ENCODE results near the gene MPPED1.

DNA sequence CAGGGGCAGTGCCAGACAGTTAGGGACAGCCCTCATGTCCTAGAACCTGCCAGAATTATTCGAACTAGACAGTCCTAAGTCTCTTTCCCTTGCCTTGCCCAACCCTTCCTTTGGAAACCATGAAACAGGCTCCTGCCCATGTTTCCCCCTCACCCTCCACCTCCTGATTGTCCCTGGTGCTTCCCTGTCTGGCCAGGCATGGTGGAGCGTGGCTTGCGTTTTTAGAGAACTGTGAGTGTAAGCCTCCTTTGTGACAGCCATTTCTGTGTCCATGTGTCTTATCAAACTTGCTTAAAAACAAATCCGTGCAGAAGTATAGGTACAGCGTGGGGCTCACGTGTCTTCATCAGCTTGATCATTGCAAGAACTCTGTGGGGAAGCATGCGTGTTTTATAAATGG is 54.9 kb downstream of the MPPED1 start:
- TF ChIP-seq, protein P1, sequence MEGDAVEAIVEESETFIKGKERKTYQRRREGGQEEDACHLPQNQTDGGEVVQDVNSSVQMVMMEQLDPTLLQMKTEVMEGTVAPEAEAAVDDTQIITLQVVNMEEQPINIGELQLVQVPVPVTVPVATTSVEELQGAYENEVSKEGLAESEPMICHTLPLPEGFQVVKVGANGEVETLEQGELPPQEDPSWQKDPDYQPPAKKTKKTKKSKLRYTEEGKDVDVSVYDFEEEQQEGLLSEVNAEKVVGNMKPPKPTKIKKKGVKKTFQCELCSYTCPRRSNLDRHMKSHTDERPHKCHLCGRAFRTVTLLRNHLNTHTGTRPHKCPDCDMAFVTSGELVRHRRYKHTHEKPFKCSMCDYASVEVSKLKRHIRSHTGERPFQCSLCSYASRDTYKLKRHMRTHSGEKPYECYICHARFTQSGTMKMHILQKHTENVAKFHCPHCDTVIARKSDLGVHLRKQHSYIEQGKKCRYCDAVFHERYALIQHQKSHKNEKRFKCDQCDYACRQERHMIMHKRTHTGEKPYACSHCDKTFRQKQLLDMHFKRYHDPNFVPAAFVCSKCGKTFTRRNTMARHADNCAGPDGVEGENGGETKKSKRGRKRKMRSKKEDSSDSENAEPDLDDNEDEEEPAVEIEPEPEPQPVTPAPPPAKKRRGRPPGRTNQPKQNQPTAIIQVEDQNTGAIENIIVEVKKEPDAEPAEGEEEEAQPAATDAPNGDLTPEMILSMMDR (IDR thresholded peaks at IDR 0.05) = no peak
- TF ChIP-seq EZH2 (IDR thresholded peaks at IDR 0.05; ENCODE audit: borderline replicate concordance, insufficient read depth, low read depth, low read length, poor library complexity, severe bottlenecking) = no peak

Measured in B cell (primary cell).